IPS DF 6.9 (cell line): ENCODE data around the gene TMEM40.

ENCODE experiments used
- DNase-seq: peaks from one replicate; pipeline ENCODE4 v3.0.0-alpha.2; 2013; ENCODE audit warnings: low read depth, low spot score
- H3K27ac ChIP-seq: one replicate; pipeline ENCODE4 v1.5.1; 2013; ENCODE audit warnings: low read length, control low read depth
- H3K27me3 ChIP-seq: 2 replicates; pipeline ENCODE4 v1.6.1; 2013; ENCODE audit warnings: mild to moderate bottlenecking, low read length; ENCODE audit not compliant: control insufficient read depth, insufficient read depth
- H3K36me3 ChIP-seq: 2 replicates; pipeline ENCODE4 v1.6.1; 2013; ENCODE audit warnings: low read length; ENCODE audit not compliant: control insufficient read depth, insufficient read depth
- H3K4me1 ChIP-seq: 2 replicates; pipeline ENCODE4 v1.6.1; 2013; ENCODE audit warnings: low read length; ENCODE audit not compliant: control insufficient read depth, insufficient read depth
- H3K4me3 ChIP-seq: 2 replicates; pipeline ENCODE4 v1.5.1; 2013; ENCODE audit warnings: mild to moderate bottlenecking, low read length
- H3K9me3 ChIP-seq: 2 replicates; pipeline ENCODE4 v1.6.1; 2013; ENCODE audit warnings: low read length, inconsistent platforms; ENCODE audit not compliant: control insufficient read depth, insufficient read depth
- WGBS: extraction: QIAGEN DNeasy Blood & Tissue Kit; methylation state at CpG from one replicate; pipeline ENCODE4 v1.1.7; 2013; ENCODE audit warnings: mixed read lengths, missing lambda C conversion rate; ENCODE audit not compliant: insufficient read length, insufficient coverage; 5-methylcytosine and 5-hydroxymethylcytosine counted together

Gene TMEM40

GRCh38 chr3:12759693-12760565 lies 870 bp upstream of the TMEM40 start:
- no peak for DNase-seq
- WGBS, result no CpG with 5 or more reads among the region's 8 CpGs
- no peak overlapping the region for H3K27ac ChIP-seq
- no peaks in the 10 kb centered on the region for H3K36me3 ChIP-seq
- no peaks in the 10 kb centered on the region for H3K9me3 ChIP-seq
- peaks cover 5% of the 10 kb centered on the region; the same call in 1 of the 2 replicates for H3K4me1 ChIP-seq
- H3K4me3 ChIP-seq, result no peak overlapping the region
- no peaks in the 10 kb centered on the region for H3K27me3 ChIP-seq

DNA sequence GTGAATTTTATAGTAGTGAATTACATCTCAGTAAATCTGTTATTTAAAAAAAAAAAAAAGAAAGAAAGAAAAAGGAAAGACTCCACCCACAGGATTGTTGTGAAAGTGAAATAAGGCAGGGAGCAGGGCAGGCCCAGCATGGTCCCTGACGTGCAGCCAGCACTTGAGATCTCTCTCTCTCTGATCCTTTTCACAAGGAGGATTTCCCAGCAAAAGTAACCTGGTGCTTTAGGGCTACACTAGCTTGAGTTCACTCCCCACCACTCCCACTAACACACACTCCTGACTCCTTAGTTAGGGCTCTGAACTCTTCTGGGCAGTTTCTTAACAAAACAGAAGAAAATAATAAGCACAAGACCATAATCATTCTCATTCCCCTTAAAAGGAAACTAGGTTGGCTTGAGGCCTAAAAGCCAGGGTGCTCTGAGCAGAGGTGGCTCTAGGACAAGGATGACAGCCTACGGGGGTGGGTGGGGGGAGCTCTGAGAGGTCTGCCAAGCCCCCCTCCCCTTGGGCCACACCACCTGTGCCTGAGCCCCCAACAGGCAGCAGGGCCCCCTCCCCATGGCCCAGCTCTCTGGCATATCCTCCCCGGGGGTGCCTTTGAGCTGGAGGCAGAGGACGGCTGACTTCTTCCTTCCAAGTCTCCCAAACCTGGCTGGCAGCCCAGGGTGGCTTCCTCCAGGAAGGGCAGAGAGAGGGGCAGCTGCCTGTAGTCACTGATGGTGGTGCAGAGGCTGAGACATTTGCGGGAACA lies 856 bp downstream of the TMEM40 start:
- H3K27ac ChIP-seq, result no peak overlapping the region
- H3K36me3 ChIP-seq, result no peaks in the 10 kb centered on the region
- no peaks in the 10 kb centered on the region for H3K9me3 ChIP-seq
- no CpG with 5 or more reads among the region's 5 CpGs for WGBS
- no peak overlapping the region for H3K4me3 ChIP-seq
- no peaks in the 10 kb centered on the region for H3K27me3 ChIP-seq
- peaks cover 5% of the 10 kb centered on the region; the same call in 1 of the 2 replicates for H3K4me1 ChIP-seq
- DNase-seq, result no peak

- DNase-seq, result no peak
- H3K9me3 ChIP-seq, result no peaks in the 10 kb centered on the region
- no peak overlapping the region for H3K4me3 ChIP-seq
- peaks cover 3% of the 10 kb centered on the region; the same call in 1 of the 2 replicates for H3K4me1 ChIP-seq
- H3K27ac ChIP-seq, result no peak overlapping the region
- no peaks in the 10 kb centered on the region for H3K27me3 ChIP-seq
- H3K36me3 ChIP-seq, result no peaks in the 10 kb centered on the region
- WGBS, result no CpG with 5 or more reads among the region's 3 CpGs
Observed at GRCh38 chr3:12756635-12757034, 2.4 kb downstream of the TMEM40 start.

GRCh38 chr3:12756175-12756574 lies 2.9 kb downstream of the TMEM40 start:
- H3K9me3 ChIP-seq, result no peaks in the 10 kb centered on the region
- no peaks in the 10 kb centered on the region for H3K27me3 ChIP-seq
- H3K4me1 ChIP-seq, result peaks cover 3% of the 10 kb centered on the region; the same call in 1 of the 2 replicates
- no peaks in the 10 kb centered on the region for H3K36me3 ChIP-seq
- no peak for DNase-seq
- 100% methylated on average over 1 of the region's 4 CpGs for WGBS
- H3K4me3 ChIP-seq, result no peak overlapping the region
- no peak overlapping the region for H3K27ac ChIP-seq

GRCh38 chr3:12755754-12756153 lies 3.3 kb downstream of the TMEM40 start:
- no peaks in the 10 kb centered on the region for H3K27me3 ChIP-seq
- 100% methylated on average over 1 of the region's 6 CpGs for WGBS
- no peaks in the 10 kb centered on the region for H3K36me3 ChIP-seq
- no peak overlapping the region for H3K27ac ChIP-seq
- H3K4me1 ChIP-seq, result peaks cover 3% of the 10 kb centered on the region; the same call in 1 of the 2 replicates
- no peak for DNase-seq
- no peaks in the 10 kb centered on the region for H3K9me3 ChIP-seq
- H3K4me3 ChIP-seq, result no peak overlapping the region

GRCh38 chr3:12754313-12754712 lies 4.7 kb downstream of the TMEM40 start:
- DNase-seq, result no peak
- WGBS, result no CpG with 5 or more reads among the region's 1 CpG
- no peaks in the 10 kb centered on the region for H3K27me3 ChIP-seq
- H3K27ac ChIP-seq, result no peak overlapping the region
- no peaks in the 10 kb centered on the region for H3K36me3 ChIP-seq
- no peak overlapping the region for H3K4me3 ChIP-seq
- no peaks in the 10 kb centered on the region for H3K9me3 ChIP-seq
- H3K4me1 ChIP-seq, result peaks cover 2% of the 10 kb centered on the region; the same call in 1 of the 2 replicates

GRCh38 chr3:12753275-12754028 lies 5.6 kb downstream of the TMEM40 start:
- WGBS, result no CpG with 5 or more reads among the region's 9 CpGs
- H3K4me3 ChIP-seq, result no peak overlapping the region
- H3K27ac ChIP-seq, result no peak overlapping the region
- no peak for DNase-seq
- H3K27me3 ChIP-seq, result no peaks in the 10 kb centered on the region
- H3K9me3 ChIP-seq, result no peaks in the 10 kb centered on the region
- no peaks in the 10 kb centered on the region for H3K36me3 ChIP-seq
- H3K4me1 ChIP-seq, result no peaks in the 10 kb centered on the region

DNA sequence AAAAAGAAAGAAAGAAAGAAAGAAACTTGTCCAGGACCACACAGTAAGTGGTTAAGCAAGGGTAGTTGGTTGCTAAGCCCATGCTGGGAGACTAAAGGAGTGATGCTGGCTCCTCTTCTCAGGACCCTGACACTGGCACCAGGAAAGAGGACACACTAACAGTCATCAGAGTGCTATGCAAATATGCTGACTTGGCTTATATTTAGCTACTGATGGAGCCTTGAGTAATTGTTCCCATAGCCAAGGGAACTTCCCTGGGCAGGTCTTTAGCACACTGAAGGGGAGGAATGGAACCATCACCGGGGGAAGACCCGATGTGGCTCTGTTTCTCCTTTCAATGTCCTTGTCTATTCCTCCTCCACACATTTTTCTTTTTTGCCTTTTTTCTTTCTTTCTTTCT lies 6.2 kb downstream of the TMEM40 start:
- Histone ChIP-seq H3K27ac (no peak overlapping the region), H3K36me3 (no peaks in the 10 kb centered on the region), H3K4me3 (no peak overlapping the region), H3K27me3 (no peaks in the 10 kb centered on the region), H3K9me3 (no peaks in the 10 kb centered on the region), H3K4me1 (no peaks in the 10 kb centered on the region)
- no peak for DNase-seq
- WGBS, result no CpG with 5 or more reads among the region's 2 CpGs

DNA sequence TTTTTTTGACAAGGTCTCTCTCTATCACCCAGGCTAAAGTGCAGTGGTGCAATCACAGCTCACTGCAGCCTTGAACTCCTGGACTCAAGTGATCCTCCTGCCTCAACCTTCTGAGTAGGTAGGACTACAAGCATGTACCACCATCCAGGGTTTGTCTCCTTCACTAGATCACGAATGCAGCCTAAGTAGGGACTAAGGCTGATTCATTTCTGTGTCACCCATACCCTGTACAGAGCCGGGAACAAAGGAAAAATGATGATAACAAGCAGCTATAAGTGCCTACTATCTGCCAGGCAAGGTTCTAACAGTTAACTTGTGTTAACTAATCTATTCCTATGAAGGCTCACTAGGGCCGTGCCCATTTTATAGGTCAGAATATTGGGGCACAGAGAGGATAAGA lies 7.0 kb downstream of the TMEM40 start:
- H3K9me3 ChIP-seq, result no peaks in the 10 kb centered on the region
- no peak for DNase-seq
- no peaks in the 10 kb centered on the region for H3K4me1 ChIP-seq
- H3K4me3 ChIP-seq, result no peak overlapping the region
- no CpG with 5 or more reads among the region's 3 CpGs for whole genome bisulfite sequencing
- H3K27ac ChIP-seq, result no peak overlapping the region
- no peaks in the 10 kb centered on the region for H3K27me3 ChIP-seq
- H3K36me3 ChIP-seq, result no peaks in the 10 kb centered on the region

- no peak for DNase-seq
- H3K36me3 ChIP-seq, result no peaks in the 10 kb centered on the region
- H3K9me3 ChIP-seq, result no peaks in the 10 kb centered on the region
- no peak overlapping the region for H3K27ac ChIP-seq
- no peak overlapping the region for H3K4me3 ChIP-seq
- no CpG with 5 or more reads among the region's 5 CpGs for WGBS
- H3K27me3 ChIP-seq, result no peaks in the 10 kb centered on the region
- no peaks in the 10 kb centered on the region for H3K4me1 ChIP-seq
Observed at GRCh38 chr3:12751571-12751970, 7.5 kb downstream of the TMEM40 start.
